GM19455 (cell line): ENCODE results near the gene IL22.

Experiments
- ATAC-seq: cut with Tn5 transposase; IDR thresholded peaks from one replicate; pipeline ENCODE4 v1.9.1; 2021; ENCODE audit not compliant: unreplicated experiment

The IL22 gene

DNA sequence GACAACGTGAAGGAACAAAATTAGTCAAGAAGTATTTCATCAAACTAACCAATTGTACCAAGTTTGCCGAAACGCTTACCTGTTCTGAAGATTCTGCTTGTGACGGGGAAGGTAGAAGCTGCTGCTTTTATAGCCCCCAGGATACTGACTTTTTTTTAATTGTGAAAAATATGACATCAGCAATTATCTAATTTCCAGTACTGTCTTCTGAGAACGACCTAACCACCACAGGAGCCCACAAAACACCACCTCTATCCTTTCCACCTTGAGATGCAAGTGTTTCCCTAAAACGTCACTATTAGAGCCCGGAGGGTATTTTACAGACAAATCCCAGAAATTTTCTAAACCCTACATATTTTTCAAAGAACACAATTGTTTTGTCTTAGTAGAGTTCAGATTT lies at the start of gene IL22:
Gene IL22 (minus strand): TSS at position 101 of the 400 bp plus-strand sequence. CDS start 156 bp downstream, outside the sequence.
- no peak for ATAC-seq

DNA sequence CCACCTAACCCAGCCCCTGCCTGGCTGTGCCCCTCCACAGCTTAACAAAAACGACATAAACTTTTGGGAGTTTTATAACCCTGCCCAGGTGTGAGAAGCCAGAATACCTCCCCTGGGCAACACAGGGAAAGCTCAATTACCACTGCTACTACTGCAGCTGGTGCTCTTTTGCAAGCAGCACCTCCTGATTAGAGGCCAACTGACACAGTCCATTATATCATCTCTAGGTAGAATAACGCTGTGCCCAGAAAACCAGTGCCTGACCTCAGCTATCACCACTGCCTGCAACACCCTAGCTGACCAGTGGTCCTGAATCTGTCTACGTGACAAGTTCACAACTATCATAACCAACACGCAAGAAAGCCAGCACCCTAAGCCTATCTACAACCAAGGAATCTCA lies 44.5 kb upstream of the IL22 start:
- ATAC-seq, result no peak

DNA sequence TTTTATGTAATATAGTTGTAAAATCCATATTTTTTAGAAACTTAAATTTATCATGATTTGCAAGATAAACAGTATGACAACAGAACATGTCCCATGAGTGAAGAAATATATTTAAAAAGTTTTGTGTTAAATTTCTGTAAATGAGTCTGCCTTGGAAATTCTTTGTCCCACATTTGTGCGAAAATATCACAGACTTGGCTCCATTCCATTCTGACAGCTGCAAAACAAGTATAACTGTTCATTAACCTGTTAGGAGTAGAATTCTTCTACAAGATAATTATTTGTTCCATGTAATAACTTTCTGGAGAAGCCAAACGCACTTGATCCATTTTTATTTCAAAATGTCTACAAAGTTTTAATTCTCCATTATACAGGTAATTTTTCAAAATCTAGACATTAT lies 40.8 kb upstream of the IL22 start:
- ATAC-seq, result no peak

DNA sequence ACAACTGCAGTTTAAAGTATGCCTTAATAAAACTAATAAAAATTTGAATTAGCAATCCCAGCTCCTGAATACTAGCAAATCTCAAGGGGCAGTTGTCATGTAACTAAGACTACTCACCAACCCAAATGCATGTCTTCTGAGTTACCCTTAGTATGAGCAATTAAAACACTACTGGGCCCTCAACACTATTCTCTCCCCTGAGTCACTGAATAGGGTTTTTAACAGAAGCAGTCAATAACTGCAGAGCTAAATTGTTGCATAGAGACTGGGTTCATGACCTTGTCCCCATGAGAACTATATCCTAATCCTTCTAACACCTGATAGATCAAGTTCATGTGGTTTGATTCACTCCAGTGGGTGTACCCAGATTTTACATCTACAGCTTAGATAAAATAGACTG lies 39.9 kb upstream of the IL22 start:
- ATAC-seq, result no peak

DNA sequence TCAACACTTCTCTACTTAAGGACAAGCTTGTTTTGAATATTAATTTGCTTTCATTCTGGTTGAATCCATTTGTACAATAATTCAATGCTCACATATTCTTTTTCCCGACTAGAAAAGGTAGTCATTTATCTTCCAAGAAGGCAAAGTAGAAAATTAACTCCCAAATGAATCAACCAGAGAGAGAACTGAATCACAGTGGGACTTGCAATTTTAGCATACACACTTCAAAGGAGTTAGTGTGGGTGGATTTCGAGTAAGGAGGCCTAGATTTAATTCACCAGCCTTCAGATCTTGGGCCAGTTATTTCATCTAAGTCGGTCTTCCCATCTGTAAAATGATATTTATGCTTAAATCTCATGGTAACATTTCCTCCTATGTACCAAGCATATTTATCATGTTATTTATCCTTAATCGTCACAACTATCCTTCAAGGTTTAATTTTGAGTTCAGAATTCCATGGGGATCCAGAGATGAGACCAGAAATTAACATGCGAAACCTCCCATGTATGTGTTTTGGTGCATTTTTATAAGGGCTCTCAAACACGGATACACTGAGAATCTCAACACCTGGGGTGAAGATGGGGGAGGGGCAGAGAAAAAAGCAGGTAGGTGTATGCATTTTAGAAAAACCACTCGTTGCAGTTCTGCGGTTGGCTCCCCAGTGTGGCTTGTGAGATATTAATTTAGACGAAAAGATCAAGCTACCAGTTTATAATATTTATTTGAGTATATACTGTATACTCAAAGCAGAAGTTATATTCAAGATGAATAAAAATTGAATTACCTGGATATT lies 38.9 kb upstream of the IL22 start:
- no peak for ATAC-seq

DNA sequence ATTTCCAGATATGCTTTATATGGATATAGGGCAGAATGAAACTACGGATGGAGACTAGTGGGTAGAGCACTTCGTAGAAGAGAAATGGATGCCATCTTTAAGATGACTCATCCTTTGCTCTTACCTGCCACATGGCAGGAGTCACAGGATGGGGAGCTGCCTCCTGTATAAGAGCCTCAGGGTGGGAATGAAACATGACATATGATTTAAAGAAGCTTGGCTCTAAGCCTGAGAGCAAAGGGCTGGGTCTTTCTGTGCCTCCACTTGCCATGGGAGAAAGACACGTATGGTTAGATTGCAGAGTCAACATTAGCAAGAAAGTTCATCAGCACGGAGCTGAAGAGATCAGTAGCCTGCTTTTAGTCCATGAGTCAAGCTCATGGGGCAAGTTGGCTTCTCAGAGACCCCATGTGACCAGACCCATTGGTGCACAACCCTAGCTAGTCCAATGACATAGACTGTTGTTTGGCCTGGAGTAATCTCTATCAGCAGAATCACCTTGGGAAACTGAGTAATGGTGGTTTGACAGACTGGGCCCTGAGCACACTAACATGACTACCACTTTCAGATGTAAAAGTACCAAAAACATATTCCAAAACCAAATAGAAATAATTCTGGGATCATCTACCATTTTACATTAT lies 38.1 kb upstream of the IL22 start:
- no peak for ATAC-seq

- ATAC-seq, result peak; percentile 99
These were observed 36.7 kb upstream of the IL22 start for GRCh38 chr12:68290126-68290525.

DNA sequence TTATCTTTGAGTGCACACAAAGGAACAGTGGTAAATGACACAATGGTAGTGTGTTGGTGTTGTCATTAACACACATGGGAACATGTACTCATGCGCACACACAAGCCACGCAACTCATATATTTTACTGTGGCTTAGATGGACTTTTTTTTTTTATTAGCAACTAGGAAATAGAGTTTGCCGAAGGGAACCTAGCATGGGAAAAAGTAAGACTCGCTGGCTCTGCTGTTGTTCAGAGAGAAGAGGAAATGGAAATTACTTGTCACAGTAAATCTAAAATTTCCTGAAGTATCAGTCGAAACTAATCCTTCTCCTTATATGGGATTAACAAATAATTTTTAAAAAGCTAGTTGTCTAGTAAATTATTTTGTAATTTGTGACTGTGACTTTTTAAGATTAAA lies 33.7 kb upstream of the IL22 start:
- no peak for ATAC-seq

DNA sequence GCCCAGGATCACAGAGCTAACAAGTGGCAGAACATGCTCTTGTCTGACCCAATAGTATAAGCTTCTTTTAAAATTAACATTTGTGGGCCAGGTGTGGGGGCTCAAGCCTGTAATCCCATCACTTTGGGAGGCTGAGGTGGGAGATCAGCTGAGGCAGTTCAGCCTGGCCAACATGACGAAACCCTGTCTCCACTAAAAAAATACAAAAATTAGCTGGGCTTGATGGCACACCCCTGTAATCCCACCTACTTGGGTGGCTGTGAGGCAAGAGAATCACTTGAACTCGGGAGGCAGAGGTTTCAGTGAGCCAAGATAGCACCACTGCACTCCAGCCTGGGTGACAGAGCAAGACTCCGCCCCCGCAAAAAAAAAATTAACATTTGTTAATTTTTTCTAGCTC lies 33.0 kb upstream of the IL22 start:
- ATAC-seq, result no peak

DNA sequence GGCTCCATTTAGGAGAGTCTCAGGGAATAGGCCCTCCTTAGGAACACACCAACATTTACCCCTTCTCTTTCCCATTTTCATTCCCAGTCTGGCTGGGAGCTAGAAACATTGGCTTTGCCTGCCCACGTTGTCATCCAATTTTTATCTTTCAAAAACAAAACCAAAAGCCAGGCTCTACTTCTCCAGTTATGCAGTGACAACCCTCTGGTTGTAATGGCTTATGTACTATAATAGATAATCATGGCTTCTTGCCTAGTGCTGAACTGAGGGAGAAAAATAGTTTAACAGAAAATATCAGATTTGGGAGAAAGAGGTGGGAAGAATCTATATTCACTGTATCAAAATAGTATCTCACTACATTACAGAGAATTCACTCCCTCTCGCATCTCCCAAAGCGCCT lies 32.1 kb upstream of the IL22 start:
- ATAC-seq, result no peak

- no peak for ATAC-seq
These were observed 28.1 kb upstream of the IL22 start for GRCh38 chr12:68281322-68282077.

GRCh38 chr12:68280240-68280639 lies 26.8 kb upstream of the IL22 start:
- ATAC-seq, result no peak

- ATAC-seq, result no peak
These were observed 26.0 kb upstream of the IL22 start for GRCh38 chr12:68279227-68280054.

DNA sequence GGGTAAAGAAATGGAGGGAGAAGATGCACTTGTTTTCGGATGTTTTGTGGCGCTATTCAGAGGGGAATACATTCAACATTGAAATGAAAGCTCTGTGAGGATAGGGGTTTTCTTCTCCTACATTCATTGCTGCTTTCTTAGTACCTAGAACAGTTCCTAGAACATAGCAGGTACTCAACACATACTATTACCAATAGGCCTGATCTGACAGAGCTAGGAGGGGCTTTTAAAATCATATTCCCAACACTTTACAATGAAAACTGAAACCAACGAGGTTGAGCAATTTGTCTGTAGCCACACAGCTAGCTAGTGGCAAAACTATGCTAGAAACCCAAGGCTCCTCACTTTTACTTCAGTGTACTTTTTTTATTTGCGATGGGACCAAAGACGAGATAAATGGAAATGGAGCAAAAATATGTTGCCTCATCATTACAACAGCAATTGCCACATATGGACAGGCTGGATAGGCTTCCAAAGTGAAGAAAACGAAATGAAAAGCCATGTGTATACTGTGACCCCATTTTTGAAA lies 23.1 kb upstream of the IL22 start:
- ATAC-seq, result no peak

DNA sequence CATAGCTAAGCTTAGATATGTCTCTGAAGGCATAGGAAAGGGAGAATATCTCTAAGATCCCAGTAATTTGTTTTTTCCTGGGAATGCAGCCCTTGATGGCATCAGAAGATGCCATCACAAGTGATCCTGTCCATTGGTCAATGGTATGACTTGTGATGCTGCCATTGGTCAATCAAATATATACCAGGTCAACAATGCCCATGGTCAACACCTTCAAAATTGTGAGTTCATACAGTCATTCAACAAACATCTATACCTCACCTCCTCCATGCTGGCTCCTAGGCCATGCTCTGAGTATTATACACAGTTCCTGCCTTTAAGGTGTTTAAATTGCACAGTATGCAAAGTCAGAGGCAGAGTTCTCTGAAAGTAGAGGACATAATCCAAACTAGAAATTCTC lies 19.3 kb upstream of the IL22 start:
- no peak for ATAC-seq

DNA sequence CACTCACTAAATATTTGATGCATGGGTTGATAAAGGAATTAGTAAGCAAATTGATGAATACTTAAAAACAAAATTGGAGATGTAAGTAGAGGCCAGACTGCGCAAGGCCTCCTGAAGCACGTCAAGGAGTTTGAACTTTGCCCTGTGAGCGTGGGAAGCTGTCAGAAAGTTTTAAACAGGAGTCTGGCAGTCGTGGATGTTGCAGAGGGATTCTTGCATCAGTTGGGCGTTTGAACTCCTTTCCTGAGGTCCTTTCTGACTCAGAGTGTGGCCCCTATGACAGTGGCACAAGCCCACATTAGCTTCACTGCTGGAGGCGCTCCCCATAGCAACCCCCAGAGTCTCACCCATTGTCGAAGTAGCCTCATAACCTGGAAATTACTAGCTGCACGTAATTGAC lies 17.9 kb upstream of the IL22 start:
- no peak for ATAC-seq

- no peak for ATAC-seq
These were observed 17.0 kb upstream of the IL22 start for GRCh38 chr12:68270358-68270757.

- no peak for ATAC-seq
These were observed 16.4 kb upstream of the IL22 start for GRCh38 chr12:68269779-68270178.

DNA sequence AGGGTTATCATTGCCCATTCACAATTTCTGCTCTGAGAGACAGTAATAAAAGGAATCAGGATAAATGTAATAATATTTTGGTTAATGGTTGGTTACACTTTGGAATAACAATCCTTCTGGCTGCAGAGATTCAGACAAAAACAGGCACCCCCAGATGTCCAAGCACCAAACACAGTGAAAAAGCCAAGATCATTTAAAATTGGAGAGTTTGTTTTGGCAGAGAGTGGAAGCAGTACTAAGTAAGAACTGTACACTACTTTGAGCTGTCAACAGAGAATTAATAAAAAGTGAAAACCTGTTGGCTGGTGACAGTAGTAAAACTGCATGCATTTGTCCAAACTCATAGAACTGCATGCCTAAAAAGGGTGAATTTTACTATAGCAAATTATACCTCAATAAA lies 15.6 kb upstream of the IL22 start:
- no peak for ATAC-seq

GRCh38 chr12:68267892-68268396 lies 14.5 kb upstream of the IL22 start:
- no peak for ATAC-seq

- ATAC-seq, result no peak
These were observed 11.5 kb upstream of the IL22 start for GRCh38 chr12:68264857-68265256.
